B cell (primary cell): ENCODE results near the gene RFX4. TPM values are rescaled to one million over a fixed set of nuclear protein-coding genes. Genes with fewer than 3 reads are reported as not detected.
A peak's percentile ranks its signal among the peaks of the same experiment; 100 is the strongest.

ENCODE experiments used
- ATAC-seq: fragments of 200-7000 bp; cut with Tn5 transposase; one replicate; pipeline ENCODE4 v1.10.0; 2021; ENCODE audit warnings: low read depth, mild to moderate bottlenecking, moderate number of reproducible peaks, moderate library complexity
- CTCF ChIA-PET: fragments of 350-600 bp; sonication (Branson Sonifier 250); formaldehyde crosslinking; loops from one replicate; lab custom pipeline; 2021; ENCODE audit warnings: antibody characterized with exemption, inconsistent platforms; lab: Charles Lee
- POLR2A ChIA-PET: fragments of 350-600 bp; sonication (Branson Sonifier 250); formaldehyde crosslinking; loops from one replicate; lab custom pipeline; 2021; ENCODE audit warnings: antibody characterized with exemption; lab: Charles Lee
- DNase-seq: peaks from one replicate; pipeline ENCODE4 v3.0.0; 2013
- H2AFZ ChIP-seq: 2 replicates; pipeline ENCODE4 v1.6.1; 2012; ENCODE audit warnings: mild to moderate bottlenecking, low read depth, low read length; ENCODE audit not compliant: insufficient read depth, poor library complexity, severe bottlenecking
- H3K27ac ChIP-seq, 2 donors: 1 replicate in 1 of 2; 2 replicates in 1 of 2; pipeline ENCODE4 v1.5.1; 2012 to 2013; ENCODE audit warnings: low read length in 2 of 2, mild to moderate bottlenecking in 2 of 2, moderate library complexity in 1 of 2
- H3K27me3 ChIP-seq, 4 experiments: fragments of 200-600 bp in 1 of 4; sonication (generic) in 1 of 4; replicated peaks in 1 of 4; 1 replicate in 2 of 4; 2 replicates in 2 of 4; pipeline versions ENCODE4 v1.6.1 to v1.7.0; 2013 to 2016; ENCODE audit warnings: low read length in 3 of 4, mild to moderate bottlenecking in 2 of 4, mixed read lengths in 1 of 4, moderate library complexity in 1 of 4; ENCODE audit not compliant: insufficient read depth in 4 of 4, control insufficient read depth in 3 of 4; ENCODE audit errors: control extremely low read depth in 1 of 4
- H3K36me3 ChIP-seq, 2 experiments: replicated peaks in 1 of 2; 1 replicate in 1 of 2; 2 replicates in 1 of 2; pipeline versions ENCODE4 v1.6.1 to v1.7.1; 2013; ENCODE audit warnings: low read length in 1 of 2; ENCODE audit not compliant: insufficient read depth in 2 of 2, control insufficient read depth in 1 of 2; ENCODE audit errors: control extremely low read depth in 1 of 2, extremely low read depth in 1 of 2
- H3K4me1 ChIP-seq, 2 donors: fragments of 200-600 bp in 1 of 2; sonication (generic) in 1 of 2; 1 replicate in 1 of 2; 2 replicates in 1 of 2; pipeline versions ENCODE4 v1.5.1 to v1.6.1; 2013 to 2017; ENCODE audit warnings: low read length in 2 of 2; ENCODE audit not compliant: control insufficient read depth in 2 of 2, insufficient read depth in 2 of 2
- H3K4me2 ChIP-seq: replicated peaks from 2 replicates; pipeline ENCODE3; 2012; ENCODE audit warnings: mild to moderate bottlenecking, low read depth, low read length; ENCODE audit not compliant: poor library complexity, severe bottlenecking
- H3K4me3 ChIP-seq, 5 experiments: fragments of 200-600 bp in 1 of 5; sonication (generic) in 1 of 5; 1 replicate in 3 of 5; 2 replicates in 2 of 5; pipeline versions ENCODE4 v1.5.1 to v1.7.0; 2011 to 2016; ENCODE audit warnings: low read length in 4 of 5, mild to moderate bottlenecking in 4 of 5, low read depth in 2 of 5, control low read depth in 1 of 5, moderate library complexity in 1 of 5; ENCODE audit not compliant: insufficient read depth in 1 of 5; ENCODE audit errors: control extremely low read depth in 1 of 5, extremely low read depth in 1 of 5
- H3K79me2 ChIP-seq: fragments of 200-600 bp; sonication (generic); one replicate; pipeline ENCODE4 v1.6.0; 2016; ENCODE audit warnings: low read length; ENCODE audit not compliant: control insufficient read depth, insufficient read depth
- H3K9ac ChIP-seq: fragments of 200-600 bp; sonication (generic); 2 replicates; pipeline ENCODE4 v1.6.1; 2017; ENCODE audit warnings: mild to moderate bottlenecking, low read length, moderate library complexity
- H3K9me3 ChIP-seq, 3 donors: one replicate each; pipeline versions ENCODE4 v1.6.1 to v1.7.1; 2013; ENCODE audit warnings: low read length in 2 of 3; ENCODE audit not compliant: control insufficient read depth in 2 of 3, insufficient read depth in 1 of 3; ENCODE audit errors: control extremely low read depth in 1 of 3
- H4K20me1 ChIP-seq: 2 replicates; pipeline ENCODE4 v1.6.0; 2012; ENCODE audit warnings: mild to moderate bottlenecking, low read length; ENCODE audit not compliant: insufficient read depth, control insufficient read depth, poor library complexity, severe bottlenecking
- H3K27ac Mint-ChIP-seq: one replicate; pipeline ENCODE4 v1.8.0; 2021; ENCODE audit warnings: mixed read lengths
- H3K27me3 Mint-ChIP-seq: one replicate; pipeline ENCODE4 v1.8.0; 2021; ENCODE audit warnings: mixed read lengths
- H3K4me1 Mint-ChIP-seq: one replicate; pipeline ENCODE4 v1.8.0; 2021; ENCODE audit warnings: mixed read lengths
- H3K4me3 Mint-ChIP-seq: one replicate; pipeline ENCODE4 v1.8.0; 2021; ENCODE audit warnings: mixed read lengths
- H3K9me3 Mint-ChIP-seq: one replicate; pipeline ENCODE4 v1.8.0; 2022; ENCODE audit warnings: mixed read lengths; ENCODE audit not compliant: insufficient read depth
- EZH2 ChIP-seq: IDR thresholded peaks from 2 replicates; pipeline ENCODE4 v1.6.1; 2012; ENCODE audit warnings: borderline replicate concordance, low read depth, mild to moderate bottlenecking, moderate library complexity, low read length; ENCODE audit not compliant: insufficient read depth, poor library complexity, severe bottlenecking
- WGBS: methylation state at CpG from one replicate; pipeline ENCODE4 v1.1.5; 2013; ENCODE audit warnings: missing lambda C conversion rate; ENCODE audit not compliant: insufficient coverage; 5-methylcytosine and 5-hydroxymethylcytosine counted together
- intact Hi-C: fragments of 100-400 bp; cut with micrococcal nuclease; formaldehyde crosslinking; loops from one replicate; pipeline ENCODE4 v1.10.0; 2022
- polyA plus RNA-seq: library from polyadenylated mRNA; depleted of rRNA; stranded (reverse); fragments of >200 nt; gene quantifications from 2 replicates; pipeline ENCODE4 v1.2.3, GENCODE V29; 2012
- total RNA-seq, 2 donors: library from RNA; stranded (reverse); fragments of 120-200 nt in 1 of 2; gene quantifications; 1 replicate in 1 of 2; 2 replicates in 1 of 2; pipeline versions ENCODE4 v1.2.3 to v1.2.4, GENCODE V29; 2013 to 2022
- TF ChIP-seq, protein P1 (sequence below): fragments of 200-600 bp; IDR thresholded peaks from one replicate; pipeline ENCODE4 v1.8.0; 2022; ENCODE audit warnings: antibody characterized with exemption, mild to moderate bottlenecking

Gene RFX4
- total and polyA plus RNA-seq, 2 donors (not counting 1 experiment from before 2014, with no cell fraction given): not detected

DNA sequence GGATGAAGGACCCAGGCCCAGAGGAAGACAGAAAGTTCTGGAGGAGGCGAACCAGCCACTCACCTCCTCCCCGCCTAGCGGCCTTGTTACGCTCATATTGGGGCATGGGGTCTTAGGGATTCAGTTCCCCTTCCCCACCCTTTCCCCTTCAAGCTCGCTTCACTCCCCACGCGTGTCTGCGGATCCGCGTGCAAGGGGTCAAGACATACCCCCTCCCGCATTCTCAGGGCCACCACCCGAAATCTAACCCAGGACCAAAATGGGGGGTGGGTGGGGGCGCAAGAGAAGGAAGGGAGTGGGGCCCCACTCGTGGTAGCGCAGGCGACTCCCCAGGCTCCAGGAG is 584 bp upstream of the RFX4 start:
- Histone ChIP-seq H2AFZ (no peak overlapping the region), H3K27ac (no peak overlapping the region), H3K27me3 (peaks cover 0 to 71% (median 28%) of the 10 kb centered on the region in 4 experiments), H3K9ac (no peak overlapping the region), H3K36me3 (no peaks in the 10 kb centered on the region), H3K4me3 (no peak overlapping the region), H3K4me2 (no peak overlapping the region), H3K4me1 (peaks cover 11 to 15% of the 10 kb centered on the region in 2 donors), H3K79me2 (no peaks in the 10 kb centered on the region), H4K20me1 (no peaks in the 10 kb centered on the region), H3K9me3 (peaks cover 0 to 27% (median 0%) of the 10 kb centered on the region in 3 donors)
- intact Hi-C loops: no loop called here
- TF ChIP-seq, protein P1, sequence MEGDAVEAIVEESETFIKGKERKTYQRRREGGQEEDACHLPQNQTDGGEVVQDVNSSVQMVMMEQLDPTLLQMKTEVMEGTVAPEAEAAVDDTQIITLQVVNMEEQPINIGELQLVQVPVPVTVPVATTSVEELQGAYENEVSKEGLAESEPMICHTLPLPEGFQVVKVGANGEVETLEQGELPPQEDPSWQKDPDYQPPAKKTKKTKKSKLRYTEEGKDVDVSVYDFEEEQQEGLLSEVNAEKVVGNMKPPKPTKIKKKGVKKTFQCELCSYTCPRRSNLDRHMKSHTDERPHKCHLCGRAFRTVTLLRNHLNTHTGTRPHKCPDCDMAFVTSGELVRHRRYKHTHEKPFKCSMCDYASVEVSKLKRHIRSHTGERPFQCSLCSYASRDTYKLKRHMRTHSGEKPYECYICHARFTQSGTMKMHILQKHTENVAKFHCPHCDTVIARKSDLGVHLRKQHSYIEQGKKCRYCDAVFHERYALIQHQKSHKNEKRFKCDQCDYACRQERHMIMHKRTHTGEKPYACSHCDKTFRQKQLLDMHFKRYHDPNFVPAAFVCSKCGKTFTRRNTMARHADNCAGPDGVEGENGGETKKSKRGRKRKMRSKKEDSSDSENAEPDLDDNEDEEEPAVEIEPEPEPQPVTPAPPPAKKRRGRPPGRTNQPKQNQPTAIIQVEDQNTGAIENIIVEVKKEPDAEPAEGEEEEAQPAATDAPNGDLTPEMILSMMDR: no peak
- no peak for TF ChIP-seq EZH2
- Mint-ChIP-seq H3K4me1 (peaks cover 16% of the 10 kb centered on the region), H3K9me3 (no peaks in the 10 kb centered on the region), H3K4me3 (no peak overlapping the region), H3K27ac (no peak overlapping the region), H3K27me3 (peaks cover 62% of the 10 kb centered on the region)
- CTCF ChIA-PET: no interaction called here
- DNase-seq (no peak), ATAC-seq (no peak)
- POLR2A ChIA-PET: no interaction called here
- 5% methylated on average over 3 of the region's 16 CpGs for WGBS

- H3K27ac Mint-ChIP-seq: no peak overlapping the region
- Histone ChIP-seq H3K27ac (no peak overlapping the region), H3K4me2 (peak overlapping the region; percentile 30), H3K4me1 (peaks cover 11 to 15% of the 10 kb centered on the region in 2 donors), H4K20me1 (no peaks in the 10 kb centered on the region), H3K9ac (no peak overlapping the region), H2AFZ (no peak overlapping the region), H3K79me2 (no peaks in the 10 kb centered on the region), H3K9me3 (peaks cover 0 to 27% (median 0%) of the 10 kb centered on the region in 3 donors), H3K27me3 (peaks cover 0 to 76% (median 33%) of the 10 kb centered on the region in 4 experiments), H3K4me3 (no peak overlapping the region), H3K36me3 (no peaks in the 10 kb centered on the region)
- H3K9me3 Mint-ChIP-seq: no peaks in the 10 kb centered on the region
- peaks cover 16% of the 10 kb centered on the region for H3K4me1 Mint-ChIP-seq
- TF ChIP-seq EZH2: no peak
- WGBS: 7% methylated on average over 60 of the region's 60 CpGs
- DNase-seq (peak; percentile 12), ATAC-seq (no peak)
- ChIA-PET CTCF (no interaction called here), POLR2A (no interaction called here)
- H3K4me3 Mint-ChIP-seq: peak overlapping the region; percentile 46
- intact Hi-C loops: no loop called here
- peaks cover 67% of the 10 kb centered on the region for H3K27me3 Mint-ChIP-seq
Measured at GRCh38 chr12:106583242-106584103, 669 bp downstream of the RFX4 start.
